K562 (cell line): Measurements from ENCODE around the gene ZNF280D. TPM values are rescaled to one million over a fixed set of nuclear protein-coding genes. Genes with fewer than 3 reads are reported as not detected.

ENCODE experiments used
- ATAC-seq: fragments of 200-7000 bp; cut with Tn5 transposase; 3 replicates; pipeline ENCODE4 v1.9.1; 2020; ENCODE audit warnings: moderate library complexity
- BruUV-seq: library from RNA; stranded (reverse); fragments of 400-500 nt; replicated peaks from 2 replicates; lab custom pipeline; 2021; lab: Mats Ljungman, UMichigan
- CTCF ChIA-PET: fragments of 300-600 bp; formaldehyde crosslinking; extraction: SDS; loops from one replicate; lab custom pipeline; 2021; ENCODE audit warnings: low intra/inter-chr PET ratio; lab: Yijun Ruan, JAX
- POLR2A ChIA-PET: fragments of 300-600, 350-650 bp; sonication (Branson Sonifier 250); formaldehyde crosslinking; extraction: SDS; loops from one replicate; lab custom pipeline; 2021; ENCODE audit warnings: antibody characterized with exemption, inconsistent platforms; lab: Yijun Ruan, JAX
- DNase-seq, 4 experiments: peaks; one replicate each; pipeline versions ENCODE4 v3.0.0 to v3.0.0-alpha.2; 2011 to 2018; ENCODE audit warnings: low spot score in 3 of 4, mixed read lengths in 3 of 4; ENCODE audit errors: extremely low read depth in 1 of 4
- FAIRE-seq: peaks from 2 replicates; lab custom pipeline; 2011; peaks lifted over from hg19 to GRCh38; lab: Jason Lieb, UNC
- H2AFZ ChIP-seq: 2 replicates; pipeline ENCODE4 v1.6.0; 2011; ENCODE audit warnings: low read depth, low read length, control low read depth, inconsistent platforms
- H3K27ac ChIP-seq: fragments of 200-600 bp; 3 replicates; pipeline ENCODE4 v1.8.0; 2011; ENCODE audit warnings: low read depth, mild to moderate bottlenecking, control low read depth, inconsistent platforms, low read length, moderate library complexity, mixed read lengths; ENCODE audit errors: extremely low read depth
- H3K27me3 ChIP-seq, 2 experiments: fragments of 300-600 bp in 1 of 2; 2 replicates in 1 of 2; 3 replicates in 1 of 2; pipeline versions ENCODE4 v1.6.0 to v1.8.0; 2011; ENCODE audit warnings: inconsistent platforms in 2 of 2, low read length in 2 of 2, mild to moderate bottlenecking in 1 of 2, mixed read lengths in 1 of 2, moderate library complexity in 1 of 2; ENCODE audit not compliant: control insufficient read depth in 2 of 2, insufficient read depth in 2 of 2
- H3K36me3 ChIP-seq: fragments of 300-600 bp; 3 replicates; pipeline ENCODE4 v1.8.0; 2011; ENCODE audit warnings: mild to moderate bottlenecking, low read length, inconsistent platforms; ENCODE audit not compliant: control insufficient read depth, insufficient read depth
- H3K4me1 ChIP-seq, 2 experiments: fragments of 200-600 bp in 1 of 2; replicated peaks in 1 of 2; 2 replicates in 1 of 2; 3 replicates in 1 of 2; pipeline versions ENCODE4 v1.5.1 to v1.8.0; 2011; ENCODE audit warnings: inconsistent platforms in 2 of 2, low read length in 2 of 2, mild to moderate bottlenecking in 1 of 2, mixed read lengths in 1 of 2, moderate library complexity in 1 of 2; ENCODE audit not compliant: control insufficient read depth in 2 of 2, insufficient read depth in 2 of 2
- H3K4me2 ChIP-seq: 2 replicates; pipeline ENCODE4 v1.6.1; 2011; ENCODE audit warnings: low read length, control low read depth, inconsistent platforms, mixed read lengths; ENCODE audit not compliant: insufficient read depth
- H3K4me3 ChIP-seq: fragments of 200-600 bp; sonication (generic), shearing (Covaris generic); 2 replicates; pipeline ENCODE4 v1.5.1; 2016; ENCODE audit warnings: control low read depth, inconsistent platforms
- H3K79me2 ChIP-seq: fragments of 200-600 bp; 3 replicates; pipeline ENCODE4 v1.8.0; 2011; ENCODE audit warnings: low read length, inconsistent platforms; ENCODE audit not compliant: control insufficient read depth, insufficient read depth
- H3K9ac ChIP-seq, 2 experiments: 2 replicates each; pipeline versions ENCODE4 v1.6.0 to v1.6.1; 2011; ENCODE audit warnings: low read depth in 2 of 2, low read length in 2 of 2, control low read depth in 1 of 2, inconsistent platforms in 1 of 2, mild to moderate bottlenecking in 1 of 2, mixed read lengths in 1 of 2; ENCODE audit not compliant: insufficient read depth in 1 of 2
- H3K9me1 ChIP-seq: one replicate; pipeline ENCODE4 v1.6.0; 2011; ENCODE audit warnings: inconsistent platforms, mild to moderate bottlenecking, low read length, moderate library complexity; ENCODE audit not compliant: control insufficient read depth, insufficient read depth
- H3K9me3 ChIP-seq: replicated peaks from 2 replicates; pipeline ENCODE4 v1.5.1; 2011; ENCODE audit warnings: low read depth, low read length, inconsistent platforms; ENCODE audit not compliant: control insufficient read depth, insufficient read depth
- H4K20me1 ChIP-seq: replicated peaks from 2 replicates; pipeline ENCODE4 v1.6.1; 2011; ENCODE audit warnings: low read length, inconsistent platforms, mixed read lengths; ENCODE audit not compliant: control insufficient read depth, insufficient read depth
- CBX1 ChIP-seq: sonication (generic); IDR thresholded peaks from 2 replicates; pipeline ENCODE4 v1.6.1; 2016; ENCODE audit warnings: antibody characterized with exemption, low read depth, mild to moderate bottlenecking
- CHD2 ChIP-seq: IDR thresholded peaks from 2 replicates; pipeline ENCODE4 v1.6.1; 2011; ENCODE audit warnings: low read depth, low read length
- CREBBP ChIP-seq: IDR thresholded peaks from one replicate; pipeline ENCODE4 v1.6.1; 2012; ENCODE audit warnings: low read depth, mild to moderate bottlenecking, control low read depth, inconsistent platforms, low read length
- ELF1 ChIP-seq: fragments of 200-800 bp; sonication (Bioruptor generic); IDR thresholded peaks from 2 replicates; pipeline ENCODE4 v1.6.1; 2016; ENCODE audit warnings: missing genetic modification characterization, missing compliant biosample characterization
- ETV1 ChIP-seq: fragments of 450-650 bp; conservative IDR thresholded peaks from 2 replicates; pipeline ENCODE4 v1.6.1; 2016; ENCODE audit warnings: missing genetic modification characterization, control low read depth, low read depth, missing compliant biosample characterization
- GATAD2A ChIP-seq: fragments of 450-650 bp; IDR thresholded peaks from 2 replicates; pipeline ENCODE4 v1.6.1; 2017
- HOXB6 ChIP-seq: fragments of 250-450 bp; sonication (Bioruptor Pico); IDR thresholded peaks from 2 replicates; pipeline ENCODE4 v1.5.1; 2022; ENCODE audit warnings: mild to moderate bottlenecking, borderline replicate concordance
- ILF3 ChIP-seq: fragments of 450-650 bp; IDR thresholded peaks from 2 replicates; pipeline ENCODE4 v1.6.1; 2018; ENCODE audit warnings: antibody characterized with exemption, mild to moderate bottlenecking, moderate library complexity, borderline replicate concordance
- OTX1 ChIP-seq: fragments of 450-650 bp; formaldehyde crosslinking; IDR thresholded peaks from 2 replicates; pipeline ENCODE4 v1.4.0; 2022; ENCODE audit warnings: mild to moderate bottlenecking
- PTBP1 ChIP-seq: fragments of 200-400 bp; formaldehyde crosslinking; IDR thresholded peaks from 2 replicates; pipeline ENCODE4 v1.6.1; 2017; ENCODE audit warnings: low read depth, low read length
- SNRNP70 ChIP-seq: fragments of 200-400 bp; formaldehyde crosslinking; optimal IDR thresholded peaks from 2 replicates; pipeline ENCODE3; 2017; ENCODE audit warnings: low read depth, low read length
- ZNF263 ChIP-seq: sonication (generic); formaldehyde crosslinking; IDR thresholded peaks from 2 replicates; pipeline ENCODE4 v1.8.0; 2022; ENCODE audit warnings: mild to moderate bottlenecking, missing genetic modification reagents, borderline replicate concordance
- ZNF584 ChIP-seq: fragments of 200-800 bp; sonication (Bioruptor generic); IDR thresholded peaks from 2 replicates; pipeline ENCODE4 v1.6.1; 2016; ENCODE audit warnings: low read depth, mild to moderate bottlenecking, missing genetic modification characterization, missing compliant biosample characterization
- WGBS: fragments of 100-300 bp; shearing (Covaris generic); methylation state at CpG from one replicate; pipeline ENCODE4 v1.1.6; 2016; ENCODE audit warnings: low coverage, mixed read lengths; ENCODE audit not compliant: insufficient coverage; ENCODE audit errors: missing lambda C conversion rate; 5-methylcytosine and 5-hydroxymethylcytosine counted together
- in situ Hi-C: fragments of 300-500 bp; cut with MboI; formaldehyde crosslinking; loops from 4 replicates; pipeline ENCODE4 v1.15.0; 2018; ENCODE audit warnings: inconsistent platforms, mixed read lengths
- intact Hi-C: fragments of 100-400 bp; cut with micrococcal nuclease; formaldehyde crosslinking; loops from 2 replicates; pipeline ENCODE4 v1.14.2; 2022
- polyA plus RNA-seq, 8 experiments: library from polyadenylated mRNA; depleted of rRNA in 4 of 8; stranded (reverse) in 5 of 8; unstranded in 3 of 8; fragments of >200 nt; fragmentation: Nextera tagmentation in 2 of 8; fragmentation: Illumina TruSeq in 1 of 8; extraction: Ambion mirVana in 2 of 8; extraction: Trizol in 1 of 8; gene quantifications; 2 replicates each; pipeline versions ENCODE4 v1.2.1 to v1.2.3, GENCODE V29; 2011 to 2014; ENCODE audit warnings: inconsistent platforms in 1 of 8, missing spikeins in 1 of 8
- total RNA-seq, 7 experiments: library from RNA; depleted of rRNA in 6 of 7; stranded (reverse); fragments of >200 nt in 6 of 7; fragmentation: Illumina TruSeq in 2 of 7; extraction: Trizol in 2 of 7; gene quantifications; 2 replicates each; pipeline versions ENCODE4 v1.2.1 to v1.2.3, GENCODE V29; 2011 to 2021; ENCODE audit warnings: low replicate concordance in 1 of 7

The ZNF280D gene
- total and polyA plus RNA-seq, 9 of the 15 experiments (the other 6 are each of a cell fraction or from before 2014, with no cell fraction given), result 8.3 to 21.8 (median 18.4) TPM

DNA sequence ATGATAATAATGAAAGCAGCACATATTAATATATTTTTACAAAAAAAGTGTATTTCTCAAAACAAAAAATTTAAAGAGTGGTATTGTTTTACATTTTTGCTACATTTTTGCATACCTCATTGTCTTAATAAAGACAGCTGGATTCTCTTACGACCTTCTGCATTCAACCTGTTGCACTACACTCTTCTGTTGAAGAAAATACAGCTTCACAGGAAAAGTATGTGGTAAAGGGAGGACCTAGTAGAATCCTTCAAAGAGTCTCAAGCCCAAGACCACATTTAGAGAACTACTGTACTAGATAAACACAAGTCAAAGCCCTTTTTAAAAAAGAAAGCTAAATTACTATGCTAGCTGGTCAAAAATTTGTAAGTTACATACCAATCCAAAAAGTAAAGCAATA lies 7.9 kb downstream of the ZNF280D start:
- no peaks in the 10 kb centered on the region for H3K27me3 ChIP-seq
- H3K9me3 ChIP-seq, result no peaks in the 10 kb centered on the region
- POLR2A ChIA-PET, result interaction anchor here (1.3 to 2.3 kb wide), 3 partner anchors 9 to 21 kb away, joined by 4 to 9 read pairs (median 4); partner anchors contain the start of gene ZNF280D
- intact Hi-C loops (no loop called here), in situ Hi-C loops (no loop called here)
- CTCF ChIA-PET, result no interaction called here
- H4K20me1 ChIP-seq, result no peaks in the 10 kb centered on the region
- no peak for DNase-seq
- no peak overlapping the region for H3K9ac ChIP-seq
- WGBS, result 76% methylated on average over 1 of the region's 1 CpG
- H3K4me2 ChIP-seq, result no peak overlapping the region
- no peaks in the 10 kb centered on the region for H3K9me1 ChIP-seq
- no peak overlapping the region for H2AFZ ChIP-seq
- no TSS peak for BruUV-seq
- peaks cover 0 to 4% of the 10 kb centered on the region in 2 experiments; a peak in 2 of 5 replicates for H3K4me1 ChIP-seq
- H3K27ac ChIP-seq, result no peak overlapping the region
- no peak for FAIRE-seq
- H3K79me2 ChIP-seq, result peaks cover 33% of the 10 kb centered on the region
- TF ChIP-seq ZNF584 (CRISPR knock-in tag) (no peak), ILF3 (no peak), HOXB6 (CRISPR knock-in tag) (no peak), ZNF263 (CRISPR knock-in tag) (no peak), OTX1 (no peak), GATAD2A (no peak), CHD2 (no peak), CBX1 (no peak), CREBBP (no peak), ELF1 (tag) (no peak), SNRNP70 (no peak), PTBP1 (no peak), ETV1 (tag) (no peak)
- peak; percentile 56; the same call in 1 of the 3 replicates for ATAC-seq
- H3K36me3 ChIP-seq, result peaks cover 13% of the 10 kb centered on the region; the same call in 1 of the 3 replicates
- no peak overlapping the region for H3K4me3 ChIP-seq
